WERI-Rb-1 (cell line): Measurements from ENCODE around the gene TBC1D20.

Source experiments
- DNase-seq: peaks from one replicate; pipeline ENCODE4 v3.0.0-alpha.2; 2020
- H3K27ac ChIP-seq: fragments of 250-450 bp; sonication (Bioruptor Pico); 2 replicates; pipeline ENCODE4 v1.5.1; 2020; ENCODE audit warnings: mild to moderate bottlenecking, moderate library complexity
- H3K27me3 ChIP-seq: fragments of 250-450 bp; sonication (Bioruptor Pico); 2 replicates; pipeline ENCODE4 v1.5.1; 2021; ENCODE audit warnings: mild to moderate bottlenecking, low read depth, moderate library complexity; ENCODE audit not compliant: insufficient read depth, severe bottlenecking
- H3K36me3 ChIP-seq: fragments of 250-450 bp; sonication (Bioruptor Pico); 2 replicates; pipeline ENCODE4 v1.5.1; 2020; ENCODE audit warnings: mild to moderate bottlenecking, moderate library complexity
- H3K4me3 ChIP-seq: 2 replicates; pipeline ENCODE4 v1.5.1; 2011; ENCODE audit warnings: low read depth, mild to moderate bottlenecking, control low read depth, low read length
- H3K9me3 ChIP-seq: fragments of 250-450 bp; sonication (Bioruptor Pico); 2 replicates; pipeline ENCODE4 v1.5.1; 2021; ENCODE audit warnings: mild to moderate bottlenecking, moderate library complexity; ENCODE audit not compliant: severe bottlenecking
- TF ChIP-seq, protein P1 (sequence below): IDR thresholded peaks from 2 replicates; pipeline ENCODE4 v1.5.1; 2011; ENCODE audit warnings: low read depth, mild to moderate bottlenecking, control low read depth, inconsistent platforms, low read length

TBC1D20 gene

DNA sequence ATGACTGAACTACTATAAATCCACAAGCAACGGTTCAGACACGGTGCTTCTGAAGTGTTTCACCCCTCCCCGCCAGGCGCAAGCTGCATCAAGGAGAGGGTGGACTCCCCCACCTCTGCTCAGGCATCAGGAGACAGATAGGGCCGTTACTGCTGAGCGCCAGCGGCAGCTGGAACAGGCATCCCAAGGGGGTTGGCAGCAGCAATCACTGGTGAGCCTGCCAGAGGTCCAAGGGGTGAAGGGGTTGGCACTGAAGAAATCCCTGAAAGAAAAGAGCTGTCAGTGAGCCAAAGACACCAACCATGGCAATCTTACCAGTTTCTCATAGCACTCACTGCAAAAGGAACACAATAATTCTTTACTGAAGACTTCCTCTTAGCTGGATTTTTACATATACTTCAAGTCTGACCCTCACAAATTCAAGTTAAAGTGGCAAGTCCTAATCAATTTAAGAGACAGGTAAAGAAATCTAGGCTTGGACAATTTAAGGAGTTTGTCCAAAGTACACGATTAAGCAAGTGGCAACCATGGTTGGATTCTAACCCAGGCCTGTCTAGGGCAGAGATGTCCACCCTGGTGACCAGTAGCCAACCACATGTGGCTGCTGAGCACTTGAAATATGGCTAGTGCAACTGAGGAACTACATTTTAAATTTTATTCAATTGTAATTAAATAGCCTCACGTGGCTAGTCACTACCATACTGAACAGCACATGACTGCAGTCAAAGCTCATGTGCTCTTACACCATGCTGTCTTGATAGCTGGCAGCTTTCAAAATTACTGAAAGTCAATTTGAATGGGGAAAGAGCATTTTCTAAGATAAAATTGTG is 21.7 kb upstream of the TBC1D20 start:
- Histone ChIP-seq H3K36me3 (peaks cover 83% of the 10 kb centered on the region), H3K27me3 (no peaks in the 10 kb centered on the region), H3K9me3 (no peaks in the 10 kb centered on the region), H3K27ac (no peak overlapping the region), H3K4me3 (no peak overlapping the region)
- DNase-seq = no peak
- TF ChIP-seq, protein P1, sequence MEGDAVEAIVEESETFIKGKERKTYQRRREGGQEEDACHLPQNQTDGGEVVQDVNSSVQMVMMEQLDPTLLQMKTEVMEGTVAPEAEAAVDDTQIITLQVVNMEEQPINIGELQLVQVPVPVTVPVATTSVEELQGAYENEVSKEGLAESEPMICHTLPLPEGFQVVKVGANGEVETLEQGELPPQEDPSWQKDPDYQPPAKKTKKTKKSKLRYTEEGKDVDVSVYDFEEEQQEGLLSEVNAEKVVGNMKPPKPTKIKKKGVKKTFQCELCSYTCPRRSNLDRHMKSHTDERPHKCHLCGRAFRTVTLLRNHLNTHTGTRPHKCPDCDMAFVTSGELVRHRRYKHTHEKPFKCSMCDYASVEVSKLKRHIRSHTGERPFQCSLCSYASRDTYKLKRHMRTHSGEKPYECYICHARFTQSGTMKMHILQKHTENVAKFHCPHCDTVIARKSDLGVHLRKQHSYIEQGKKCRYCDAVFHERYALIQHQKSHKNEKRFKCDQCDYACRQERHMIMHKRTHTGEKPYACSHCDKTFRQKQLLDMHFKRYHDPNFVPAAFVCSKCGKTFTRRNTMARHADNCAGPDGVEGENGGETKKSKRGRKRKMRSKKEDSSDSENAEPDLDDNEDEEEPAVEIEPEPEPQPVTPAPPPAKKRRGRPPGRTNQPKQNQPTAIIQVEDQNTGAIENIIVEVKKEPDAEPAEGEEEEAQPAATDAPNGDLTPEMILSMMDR = no peak

DNA sequence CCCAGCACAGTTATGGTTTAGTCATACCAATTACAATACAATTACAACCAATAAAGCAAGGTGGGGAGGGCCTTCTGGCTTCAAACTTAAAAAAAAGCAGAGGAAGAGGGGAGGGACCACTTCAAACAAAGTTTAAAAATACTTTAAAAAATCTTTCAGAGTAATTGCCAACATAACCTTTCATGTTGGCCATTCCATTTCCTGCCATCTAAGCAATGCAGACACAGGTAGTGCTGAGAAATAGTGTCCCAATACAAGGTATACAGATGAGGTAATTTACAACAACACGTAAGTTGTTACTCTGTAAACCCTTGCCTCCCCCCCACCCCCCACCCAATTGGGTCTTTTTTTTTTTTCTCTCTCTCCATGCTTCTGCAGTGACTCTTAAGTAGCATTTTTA is 18.8 kb upstream of the TBC1D20 start:
- Histone ChIP-seq H3K36me3 (peaks cover 71% of the 10 kb centered on the region), H3K27me3 (no peaks in the 10 kb centered on the region), H3K4me3 (no peak overlapping the region), H3K9me3 (no peaks in the 10 kb centered on the region), H3K27ac (no peak overlapping the region)
- TF ChIP-seq, protein P1 = no peak
- no peak for DNase-seq

DNA sequence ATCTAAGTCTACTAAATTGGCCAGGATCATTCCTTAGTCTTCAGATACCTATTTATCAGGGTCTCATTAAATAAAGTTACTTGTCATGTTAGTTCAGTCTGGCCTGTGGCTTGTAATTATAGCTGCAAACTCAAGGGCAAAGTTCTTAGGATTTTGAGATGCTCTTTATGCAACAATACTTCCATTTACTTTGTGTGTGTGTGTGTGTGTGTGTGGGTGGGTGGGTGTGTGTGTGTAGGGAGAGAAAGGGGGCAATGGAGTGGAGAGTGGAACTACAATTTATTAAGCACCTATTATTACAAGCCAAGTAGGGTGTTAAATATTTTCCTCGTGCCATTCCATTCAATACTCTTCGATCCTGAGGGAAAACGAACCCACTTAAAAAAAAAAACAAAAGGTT is 17.7 kb upstream of the TBC1D20 start:
- H3K36me3 ChIP-seq = peaks cover 60% of the 10 kb centered on the region
- no peak overlapping the region for H3K4me3 ChIP-seq
- TF ChIP-seq, protein P1 = no peak
- H3K27me3 ChIP-seq = no peaks in the 10 kb centered on the region
- H3K27ac ChIP-seq = no peak overlapping the region
- no peak for DNase-seq
- H3K9me3 ChIP-seq = no peaks in the 10 kb centered on the region

DNA sequence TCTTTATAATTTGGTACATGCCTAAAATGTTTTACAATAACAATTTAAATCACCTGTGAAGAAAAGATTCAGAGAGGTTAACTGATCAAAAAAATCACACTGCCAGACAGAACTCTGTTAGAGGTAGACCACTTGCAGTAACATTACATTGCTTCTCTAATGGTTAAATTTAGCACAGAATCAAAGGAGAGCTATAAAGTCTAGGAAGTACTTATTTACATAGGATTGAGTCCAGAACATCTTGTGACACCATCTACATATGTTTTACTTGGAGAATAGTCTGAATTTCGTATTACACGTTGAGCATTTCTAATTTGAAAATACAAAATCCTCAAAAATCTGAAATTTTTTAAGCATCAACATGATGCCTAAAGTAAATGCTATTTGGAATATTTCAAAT is 17.2 kb upstream of the TBC1D20 start:
- H3K4me3 ChIP-seq = no peak overlapping the region
- no peaks in the 10 kb centered on the region for H3K9me3 ChIP-seq
- TF ChIP-seq, protein P1 = no peak
- no peaks in the 10 kb centered on the region for H3K27me3 ChIP-seq
- no peak overlapping the region for H3K27ac ChIP-seq
- H3K36me3 ChIP-seq = peaks cover 57% of the 10 kb centered on the region
- DNase-seq = no peak

DNA sequence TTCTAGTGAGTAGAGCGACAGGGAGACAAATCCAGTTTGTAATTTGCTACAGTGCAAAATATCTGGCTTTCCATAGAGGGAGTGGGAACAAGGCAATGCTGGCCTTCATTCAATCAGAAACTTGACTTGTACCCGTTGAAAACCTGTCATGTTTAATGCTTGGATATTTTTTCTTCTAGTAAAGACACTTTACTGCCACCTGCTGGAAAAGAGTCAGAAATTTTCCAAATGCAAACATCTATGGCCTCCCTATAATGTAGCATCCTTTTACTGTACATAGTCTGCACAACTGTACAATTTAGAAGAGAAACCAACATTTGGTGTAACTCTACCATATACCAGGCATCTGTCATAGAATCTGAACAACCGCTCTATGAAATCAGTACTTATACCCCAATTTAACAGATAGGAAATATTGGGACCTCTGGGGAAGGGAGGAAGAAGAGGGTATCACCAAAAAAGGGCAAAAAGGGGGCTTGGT is 16.7 kb upstream of the TBC1D20 start:
- H3K36me3 ChIP-seq = peaks cover 53% of the 10 kb centered on the region
- TF ChIP-seq, protein P1 = peak; percentile 23; the same call in 1 of the 2 replicates

More for the DNA sequence above, 16.7 kb upstream of the TBC1D20 start:
- Histone ChIP-seq H3K27ac (no peak overlapping the region), H3K9me3 (no peaks in the 10 kb centered on the region), H3K27me3 (no peaks in the 10 kb centered on the region), H3K4me3 (no peak overlapping the region)
- DNase-seq = no peak
